Neural crest cell (in vitro differentiated cells): Measurements from ENCODE around the gene TRNP1. TPM values are rescaled to one million over a fixed set of nuclear protein-coding genes. Genes with fewer than 3 reads are reported as not detected.

ENCODE experiments used
- DNase-seq: peaks from one replicate; pipeline ENCODE4 v3.0.0; 2021; ENCODE audit warnings: low read depth, mixed read lengths, low spot score
- H3K27ac Mint-ChIP-seq: one replicate; pipeline ENCODE4 v1.8.0; 2021; ENCODE audit warnings: mild to moderate bottlenecking, mixed read lengths; ENCODE audit not compliant: unreplicated experiment
- H3K27me3 Mint-ChIP-seq: 2 replicates; pipeline ENCODE4 v1.8.0; 2021; ENCODE audit warnings: low read depth, mild to moderate bottlenecking, mixed read lengths
- H3K36me3 Mint-ChIP-seq: 2 replicates; pipeline ENCODE4 v1.8.0; 2021; ENCODE audit warnings: low read depth, mild to moderate bottlenecking, mixed read lengths
- H3K4me1 Mint-ChIP-seq: 2 replicates; pipeline ENCODE4 v1.8.0; 2021; ENCODE audit warnings: mixed read lengths
- H3K4me3 Mint-ChIP-seq: one replicate; pipeline ENCODE4 v1.8.0; 2021; ENCODE audit warnings: mild to moderate bottlenecking, mixed read lengths
- H3K9me3 Mint-ChIP-seq: 2 replicates; pipeline ENCODE4 v1.8.0; 2021; ENCODE audit warnings: mixed read lengths
- CTCF ChIP-seq: fragments of 200-600 bp; sonication (generic); conservative IDR thresholded peaks from 2 replicates; pipeline ENCODE4 v1.5.0; 2021; ENCODE audit warnings: antibody characterized with exemption, mild to moderate bottlenecking
- total RNA-seq: library from RNA; stranded (reverse); gene quantifications from 2 replicates; pipeline ENCODE4 v1.2.1, GENCODE V29; 2021

Gene TRNP1
- total RNA-seq, 1 donor from 2014 or later: 18.7 TPM

- DNase-seq: no peak
- no peak for TF ChIP-seq CTCF
- Mint-ChIP-seq H3K27ac (peak overlapping the region; percentile 93), H3K4me1 (peaks cover 60% of the 10 kb centered on the region), H3K9me3 (no peaks in the 10 kb centered on the region), H3K36me3 (no peaks in the 10 kb centered on the region), H3K27me3 (peaks cover 5% of the 10 kb centered on the region), H3K4me3 (peak overlapping the region; percentile 82)
Observed at GRCh38 chr1:27004471-27005165, 11.1 kb downstream of the TRNP1 start.

GRCh38 chr1:27005166-27005530 is 11.7 kb downstream of the TRNP1 start:
- TF ChIP-seq CTCF: no peak
- Mint-ChIP-seq H3K9me3 (no peaks in the 10 kb centered on the region), H3K4me1 (peaks cover 60% of the 10 kb centered on the region), H3K27me3 (peaks cover 5% of the 10 kb centered on the region), H3K4me3 (peak overlapping the region; percentile 82), H3K27ac (no peak overlapping the region), H3K36me3 (no peaks in the 10 kb centered on the region)
- DNase-seq: no peak

- no peak for DNase-seq
- H3K4me3 Mint-ChIP-seq: no peak overlapping the region
Observed at GRCh38 chr1:27005648-27006496, 12.4 kb downstream of the TRNP1 start.

GRCh38 chr1:27006683-27007082 is 13.2 kb downstream of the TRNP1 start:
- Mint-ChIP-seq H3K27me3 (peaks cover 8% of the 10 kb centered on the region), H3K4me1 (peaks cover 58% of the 10 kb centered on the region), H3K36me3 (no peaks in the 10 kb centered on the region), H3K27ac (no peak overlapping the region), H3K9me3 (no peaks in the 10 kb centered on the region), H3K4me3 (no peak overlapping the region)
- TF ChIP-seq CTCF: no peak
- DNase-seq: no peak

More at GRCh38 chr1:27005648-27006496, 12.4 kb downstream of the TRNP1 start:
- Mint-ChIP-seq H3K4me1 (peaks cover 60% of the 10 kb centered on the region), H3K27me3 (peaks cover 5% of the 10 kb centered on the region), H3K27ac (no peak overlapping the region), H3K36me3 (no peaks in the 10 kb centered on the region), H3K9me3 (no peaks in the 10 kb centered on the region)
- TF ChIP-seq CTCF: no peak

- DNase-seq: no peak
- Mint-ChIP-seq H3K27ac (no peak overlapping the region), H3K9me3 (no peaks in the 10 kb centered on the region), H3K4me1 (peaks cover 55% of the 10 kb centered on the region), H3K27me3 (peaks cover 17% of the 10 kb centered on the region), H3K36me3 (no peaks in the 10 kb centered on the region), H3K4me3 (peak overlapping the region; percentile 69)
- TF ChIP-seq CTCF: no peak
Observed at GRCh38 chr1:27007909-27008582, 14.6 kb downstream of the TRNP1 start.
